Endodermal cell (in vitro differentiated cells): Measurements from ENCODE around the gene CTNNA2. TPM values are rescaled to one million over a fixed set of nuclear protein-coding genes. Genes with fewer than 3 reads are reported as not detected.

Experiments used
- DNase-seq: peaks from one replicate; pipeline ENCODE4 v3.0.0-alpha.2; 2017
- H3K27ac ChIP-seq: 2 replicates; pipeline ENCODE4 v1.5.1; 2013; ENCODE audit warnings: mild to moderate bottlenecking, low read depth, low read length, moderate library complexity
- H3K27me3 ChIP-seq: 2 replicates; pipeline ENCODE4 v1.6.1; 2013; ENCODE audit warnings: mild to moderate bottlenecking, low read length, moderate library complexity; ENCODE audit not compliant: insufficient read depth, control insufficient read depth, poor library complexity, severe bottlenecking
- H3K36me3 ChIP-seq: 2 replicates; pipeline ENCODE4 v1.7.0; 2013; ENCODE audit warnings: mild to moderate bottlenecking, low read length, moderate library complexity; ENCODE audit not compliant: control insufficient read depth, insufficient read depth
- H3K4me1 ChIP-seq: one replicate; pipeline ENCODE4 v1.7.0; 2013; ENCODE audit warnings: low read length; ENCODE audit not compliant: control insufficient read depth, insufficient read depth
- H3K4me3 ChIP-seq: 2 replicates; pipeline ENCODE4 v1.5.1; 2013; ENCODE audit warnings: mild to moderate bottlenecking, low read length, moderate library complexity
- H3K9ac ChIP-seq: 2 replicates; pipeline ENCODE4 v1.6.1; 2013; ENCODE audit warnings: mild to moderate bottlenecking, low read length, moderate library complexity; ENCODE audit not compliant: poor library complexity, severe bottlenecking; ENCODE audit errors: extremely low read depth
- H3K9me3 ChIP-seq: 2 replicates; pipeline ENCODE4 v1.6.1; 2013; ENCODE audit warnings: mild to moderate bottlenecking, low read length, moderate library complexity; ENCODE audit not compliant: control insufficient read depth
- H3K27ac Mint-ChIP-seq: 2 replicates; pipeline ENCODE4 v1.8.0; 2020; ENCODE audit warnings: mixed read lengths
- H3K27me3 Mint-ChIP-seq: 2 replicates; pipeline ENCODE4 v1.8.0; 2021; ENCODE audit warnings: mild to moderate bottlenecking, mixed read lengths; ENCODE audit not compliant: insufficient read depth
- H3K36me3 Mint-ChIP-seq: 2 replicates; pipeline ENCODE4 v1.8.0; 2020; ENCODE audit warnings: low read depth, mixed read lengths
- H3K4me1 Mint-ChIP-seq: 2 replicates; pipeline ENCODE4 v1.8.0; 2020; ENCODE audit warnings: mixed read lengths
- H3K4me3 Mint-ChIP-seq: 2 replicates; pipeline ENCODE4 v1.8.0; 2020; ENCODE audit warnings: mild to moderate bottlenecking, moderate library complexity, mixed read lengths
- H3K9me3 Mint-ChIP-seq: 2 replicates; pipeline ENCODE4 v1.8.0; 2020; ENCODE audit warnings: mild to moderate bottlenecking, mixed read lengths
- WGBS, 2 experiments: methylation state at CpG; one replicate each; pipeline versions ENCODE4 v1.1.5 to v1.1.7; 2013; ENCODE audit warnings: missing lambda C conversion rate in 2 of 2, mixed read lengths in 1 of 2; ENCODE audit not compliant: insufficient coverage in 1 of 2, insufficient read length in 1 of 2; 5-methylcytosine and 5-hydroxymethylcytosine counted together
- total RNA-seq, 2 donors: library from RNA; stranded (reverse); fragmentation: NEBNext Ultra II Directional in 1 of 2; extraction: Animal tissue kit (Norgen Biotek cat#: 25700) in 1 of 2; gene quantifications; 2 replicates in 1 of 2; 3 replicates in 1 of 2; pipeline ENCODE4 v1.2.1, GENCODE V29; 2021
- TF ChIP-seq, protein P1 (sequence below): fragments of 200-600 bp; sonication (generic); conservative IDR thresholded peaks from 2 replicates; pipeline ENCODE4 v1.5.0; 2021; ENCODE audit warnings: antibody characterized with exemption, mild to moderate bottlenecking

CTNNA2 gene
- total RNA-seq, 2 donors from 2014 or later, result 7.7 to 9.8 TPM

GRCh38 chr2:79831961-79832360 is 319.1 kb downstream of the CTNNA2 start:
- Mint-ChIP-seq H3K36me3 (no peaks in the 10 kb centered on the region), H3K4me1 (peaks cover 15% of the 10 kb centered on the region), H3K27ac (peak overlapping the region; percentile 93), H3K9me3 (no peaks in the 10 kb centered on the region), H3K4me3 (no peak overlapping the region), H3K27me3 (no peaks in the 10 kb centered on the region)
- Histone ChIP-seq H3K27me3 (no peaks in the 10 kb centered on the region), H3K27ac (peak overlapping the region; percentile 95), H3K9me3 (no peaks in the 10 kb centered on the region), H3K4me1 (no peaks in the 10 kb centered on the region), H3K4me3 (no peak overlapping the region), H3K9ac (no peak overlapping the region), H3K36me3 (no peaks in the 10 kb centered on the region)
- DNase-seq, result no peak
- TF ChIP-seq, protein P1, sequence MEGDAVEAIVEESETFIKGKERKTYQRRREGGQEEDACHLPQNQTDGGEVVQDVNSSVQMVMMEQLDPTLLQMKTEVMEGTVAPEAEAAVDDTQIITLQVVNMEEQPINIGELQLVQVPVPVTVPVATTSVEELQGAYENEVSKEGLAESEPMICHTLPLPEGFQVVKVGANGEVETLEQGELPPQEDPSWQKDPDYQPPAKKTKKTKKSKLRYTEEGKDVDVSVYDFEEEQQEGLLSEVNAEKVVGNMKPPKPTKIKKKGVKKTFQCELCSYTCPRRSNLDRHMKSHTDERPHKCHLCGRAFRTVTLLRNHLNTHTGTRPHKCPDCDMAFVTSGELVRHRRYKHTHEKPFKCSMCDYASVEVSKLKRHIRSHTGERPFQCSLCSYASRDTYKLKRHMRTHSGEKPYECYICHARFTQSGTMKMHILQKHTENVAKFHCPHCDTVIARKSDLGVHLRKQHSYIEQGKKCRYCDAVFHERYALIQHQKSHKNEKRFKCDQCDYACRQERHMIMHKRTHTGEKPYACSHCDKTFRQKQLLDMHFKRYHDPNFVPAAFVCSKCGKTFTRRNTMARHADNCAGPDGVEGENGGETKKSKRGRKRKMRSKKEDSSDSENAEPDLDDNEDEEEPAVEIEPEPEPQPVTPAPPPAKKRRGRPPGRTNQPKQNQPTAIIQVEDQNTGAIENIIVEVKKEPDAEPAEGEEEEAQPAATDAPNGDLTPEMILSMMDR, result no peak
- WGBS, 2 experiments, result 40 to 76% methylated on average over 2 to 3 of the region's 3 CpGs

DNA sequence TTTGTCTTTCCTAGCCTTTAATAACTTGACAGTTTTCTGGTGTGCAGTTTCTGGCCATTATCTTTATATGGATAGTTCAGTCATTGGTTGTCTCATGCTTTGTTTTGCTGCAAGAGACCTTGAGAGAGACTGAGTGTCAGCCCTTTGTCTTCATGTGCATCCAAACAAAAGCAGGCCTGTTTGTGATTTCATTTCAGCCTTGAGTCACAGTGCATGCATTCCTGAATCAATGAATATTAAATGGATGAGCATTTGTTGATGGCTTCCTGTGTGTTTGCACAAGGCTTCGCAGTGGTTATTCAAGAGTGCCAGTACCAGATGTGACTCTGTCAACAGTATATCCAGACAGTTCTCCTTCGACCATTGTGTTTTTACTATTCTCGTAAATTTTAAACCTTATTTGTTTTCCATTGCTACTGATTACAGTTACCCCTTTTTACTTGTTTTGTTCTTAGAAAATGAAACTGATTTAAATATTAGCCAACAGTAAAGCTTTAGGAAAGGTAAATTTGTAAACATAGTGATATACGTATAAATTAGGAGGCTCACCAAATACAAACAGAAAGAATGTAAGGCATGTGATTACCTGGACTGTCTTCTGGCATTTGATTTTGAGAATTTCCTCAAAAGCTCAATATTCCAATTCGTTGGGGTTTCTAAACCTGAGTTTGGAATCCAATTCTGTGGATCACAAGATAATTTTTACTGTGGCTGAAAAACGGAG is 319.8 kb downstream of the CTNNA2 start:
- Histone ChIP-seq H3K36me3 (no peaks in the 10 kb centered on the region), H3K27me3 (no peaks in the 10 kb centered on the region), H3K4me1 (no peaks in the 10 kb centered on the region), H3K9ac (no peak overlapping the region), H3K27ac (peak overlapping the region; percentile 95), H3K4me3 (no peak overlapping the region), H3K9me3 (no peaks in the 10 kb centered on the region)
- Mint-ChIP-seq H3K4me1 (peaks cover 15% of the 10 kb centered on the region), H3K9me3 (no peaks in the 10 kb centered on the region), H3K4me3 (no peak overlapping the region), H3K27me3 (no peaks in the 10 kb centered on the region), H3K36me3 (no peaks in the 10 kb centered on the region), H3K27ac (peak overlapping the region; percentile 93)
- 60 to 71% methylated on average over 4 to 6 of the region's 6 CpGs for WGBS, 2 experiments
- TF ChIP-seq, protein P1, result no peak
- peak; percentile 54 for DNase-seq

DNA sequence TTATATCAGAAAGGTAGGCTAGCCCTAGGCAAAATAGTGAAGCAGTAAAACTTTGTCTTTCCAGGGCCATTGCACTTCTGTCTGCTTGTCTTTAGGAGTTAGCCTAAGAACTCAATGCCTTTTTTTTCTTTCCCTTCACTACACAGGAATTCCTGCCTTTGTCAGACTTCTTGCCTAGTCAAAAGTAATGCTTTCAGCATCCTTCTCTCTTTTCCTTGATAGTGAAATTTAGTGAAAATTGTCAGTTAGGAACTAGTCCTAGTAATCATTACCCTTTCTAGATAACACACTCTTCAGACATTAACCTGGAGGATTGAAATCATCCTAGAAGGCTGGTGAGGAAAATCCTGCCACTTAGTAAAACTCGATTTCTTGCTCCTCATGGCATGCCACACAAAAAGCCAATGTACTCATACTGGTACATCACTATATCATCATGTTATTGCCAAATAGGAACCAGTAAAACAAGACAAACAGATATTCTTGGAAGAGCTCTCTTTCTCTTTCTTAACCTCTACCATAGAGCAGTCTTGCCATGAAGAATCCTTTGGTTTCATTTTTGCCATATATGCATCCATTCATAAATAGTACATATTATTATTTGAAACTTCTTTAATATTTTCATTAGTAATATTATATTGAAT is 320.5 kb downstream of the CTNNA2 start:
- Histone ChIP-seq H3K9me3 (no peaks in the 10 kb centered on the region), H3K36me3 (no peaks in the 10 kb centered on the region), H3K27ac (peak overlapping the region; percentile 95), H3K27me3 (no peaks in the 10 kb centered on the region), H3K4me3 (no peak overlapping the region), H3K4me1 (no peaks in the 10 kb centered on the region), H3K9ac (no peak overlapping the region)
- H3K36me3 Mint-ChIP-seq, result no peaks in the 10 kb centered on the region
- no peaks in the 10 kb centered on the region for H3K9me3 Mint-ChIP-seq
- TF ChIP-seq, protein P1, result no peak
- WGBS, 2 experiments, result 80 to 100% methylated on average over 1 of the region's 1 CpG
- no peaks in the 10 kb centered on the region for H3K27me3 Mint-ChIP-seq
- H3K27ac Mint-ChIP-seq, result peak overlapping the region; percentile 93
- no peak overlapping the region for H3K4me3 Mint-ChIP-seq
- DNase-seq, result no peak
- H3K4me1 Mint-ChIP-seq, result peaks cover 15% of the 10 kb centered on the region
